ENCODE data around the gene PKD1L1.
"Not testable (repeated sequence)": the region's sequence is repeated elsewhere in the genome, so short reads cannot be mapped to it uniquely, and the experiment has no call there.

Gene PKD1L1

DNA sequence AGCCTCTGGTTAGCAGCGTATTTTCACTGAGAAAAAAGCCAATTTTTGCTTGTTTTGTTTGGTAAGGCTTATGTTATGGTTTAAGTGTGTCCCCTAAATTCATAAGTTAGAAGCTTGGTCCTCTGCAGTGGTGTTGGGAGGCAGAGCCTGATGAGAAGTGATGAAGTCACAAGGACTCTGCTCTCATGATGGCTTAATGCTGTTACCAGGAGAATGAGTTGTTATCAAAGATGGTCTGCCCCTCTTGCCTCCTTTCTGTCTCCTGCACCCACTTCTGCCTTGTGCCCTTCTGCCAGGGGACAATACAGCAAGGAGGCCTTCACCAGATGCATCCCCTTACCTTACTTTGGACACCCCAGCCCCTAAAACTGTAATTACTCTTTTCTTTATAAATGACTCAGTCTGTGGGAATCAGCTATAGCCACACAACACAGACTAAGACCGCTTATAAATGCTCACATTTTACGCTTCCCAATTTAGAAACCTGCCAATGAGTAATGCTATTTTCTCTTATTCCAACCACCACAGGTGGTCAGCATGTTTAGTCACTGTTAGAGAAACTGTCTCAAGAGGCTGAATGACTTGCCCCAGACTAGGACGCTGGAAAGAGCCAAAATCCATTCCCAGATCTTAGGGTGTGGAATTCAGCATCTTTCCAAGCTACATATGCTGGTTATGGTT, 6.1 kb upstream of the PKD1L1 start:
- DNase-seq (ENCODE audit: low spot score): no peak

DNA sequence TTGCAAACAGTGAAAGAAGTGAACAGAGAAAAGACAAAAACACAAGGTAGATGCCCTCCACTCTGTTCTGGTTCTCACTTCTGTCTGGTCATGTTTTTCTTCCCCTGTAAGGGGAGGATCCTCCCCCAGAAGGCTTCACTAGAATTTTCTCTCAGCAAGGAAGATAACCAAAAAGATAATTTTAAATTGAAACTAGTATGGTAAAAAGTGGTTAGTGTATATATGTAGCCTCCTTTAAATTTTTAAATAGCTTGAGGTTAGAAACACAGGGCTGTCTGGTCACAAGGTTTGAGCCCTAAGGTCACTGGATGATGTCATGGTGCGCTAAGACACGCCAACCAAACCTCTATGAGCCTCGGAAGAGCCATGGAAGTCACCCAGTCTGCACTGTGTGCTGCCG, 5.6 kb upstream of the PKD1L1 start:
- no peak for DNase-seq (ENCODE audit: low spot score)

DNA sequence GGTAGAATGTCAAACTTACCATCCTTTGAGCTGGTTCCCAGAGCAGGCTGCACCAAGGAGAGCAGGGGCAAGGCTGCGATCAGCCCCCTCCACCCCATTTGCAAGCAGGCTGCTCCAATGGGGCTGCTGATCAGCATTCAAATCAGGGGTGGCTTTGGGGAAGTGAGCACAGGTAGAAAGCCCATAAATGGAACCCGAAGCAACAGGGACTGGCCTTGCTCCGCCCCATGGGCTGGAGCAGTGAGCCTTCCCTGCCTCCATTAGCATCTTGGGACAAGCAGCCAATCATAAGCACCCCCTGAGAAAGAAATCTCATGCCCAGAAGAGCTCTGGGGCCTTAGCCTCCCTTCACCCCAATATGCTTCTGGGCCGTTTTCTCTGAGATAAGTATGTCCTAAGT, 4.0 kb upstream of the PKD1L1 start:
- DNase-seq (ENCODE audit: low spot score): no peak

DNA sequence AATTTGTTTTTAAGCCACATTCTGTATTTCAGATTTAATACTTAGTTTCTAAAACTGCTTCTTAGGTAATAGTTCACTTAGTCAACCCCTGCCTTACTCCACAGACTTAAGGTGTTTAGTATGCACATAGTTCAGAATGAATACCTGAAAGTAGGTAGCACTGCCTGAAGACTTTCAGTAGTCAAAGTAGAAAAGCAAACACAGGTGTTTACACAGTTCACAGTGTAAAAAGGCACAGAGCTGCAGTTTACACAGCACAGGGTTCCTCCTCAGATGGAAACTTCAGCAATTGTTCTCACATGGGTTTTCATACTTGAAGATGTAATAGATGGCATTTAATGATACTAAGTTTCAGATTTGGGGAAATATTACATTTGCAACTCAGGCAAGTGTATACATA, 3.1 kb upstream of the PKD1L1 start:
- no peak for DNase-seq (ENCODE audit: low spot score)

DNA sequence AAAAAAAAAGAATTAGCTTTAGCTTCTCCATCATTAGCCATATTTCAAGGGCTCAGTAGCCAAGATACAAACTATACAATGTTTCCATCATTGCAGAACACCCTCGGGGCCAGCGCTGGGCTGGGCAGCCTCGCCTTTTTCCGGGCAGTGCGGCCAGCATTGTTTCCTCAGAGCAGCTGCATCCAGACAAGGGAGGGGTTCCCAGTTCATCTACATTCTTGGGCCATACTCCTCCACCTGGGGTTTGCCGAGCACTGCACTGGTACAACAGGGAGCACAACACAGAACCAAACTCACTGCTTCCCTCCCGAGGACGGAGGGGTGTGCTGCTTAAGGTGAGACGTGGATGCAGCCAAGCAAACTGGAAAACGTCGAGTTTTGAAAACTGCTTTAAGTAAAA, 2.4 kb upstream of the PKD1L1 start:
- no peak for DNase-seq (ENCODE audit: low spot score)

DNA sequence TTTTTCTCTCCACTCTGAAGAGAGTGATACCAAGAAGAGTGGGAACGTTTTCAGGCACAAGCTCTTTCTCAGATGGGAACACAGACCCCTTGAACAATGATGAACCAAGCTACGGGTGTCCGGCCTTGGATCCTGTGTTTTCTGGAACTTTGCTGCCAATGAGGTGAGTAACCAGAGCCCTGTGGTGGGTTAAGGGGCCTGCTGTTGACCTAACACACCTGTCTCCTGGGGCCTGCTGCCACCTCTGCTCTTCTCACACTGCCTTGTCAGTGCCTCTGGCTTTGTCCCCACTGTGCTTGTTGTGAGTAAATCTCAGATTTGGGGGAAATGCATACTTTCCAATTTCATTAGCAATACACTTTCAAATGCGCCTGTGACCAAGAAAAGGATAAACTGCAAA, 1.4 kb upstream of the PKD1L1 start:
- no peak for DNase-seq (ENCODE audit: low spot score)

DNA sequence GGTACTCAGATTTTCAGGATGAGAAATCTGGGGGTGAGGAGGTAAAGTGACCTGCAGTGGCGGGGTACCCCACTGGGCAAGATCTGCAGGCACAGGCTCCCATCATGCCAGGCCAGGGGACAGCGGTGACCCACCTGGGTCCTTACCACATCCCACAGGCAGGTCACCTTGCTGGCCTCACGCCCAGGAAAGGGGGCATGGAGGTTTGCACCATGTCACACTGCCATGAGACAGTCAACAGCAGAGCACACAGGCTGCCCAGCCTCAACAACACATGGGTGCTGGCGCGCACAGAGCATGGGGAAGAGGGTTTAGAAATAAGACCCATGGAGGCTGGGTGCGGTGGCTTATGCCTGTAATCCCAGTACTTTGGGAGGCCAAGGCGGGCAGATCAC, 914 bp downstream of the PKD1L1 start:
- DNase-seq (ENCODE audit: low spot score): no peak

DNA sequence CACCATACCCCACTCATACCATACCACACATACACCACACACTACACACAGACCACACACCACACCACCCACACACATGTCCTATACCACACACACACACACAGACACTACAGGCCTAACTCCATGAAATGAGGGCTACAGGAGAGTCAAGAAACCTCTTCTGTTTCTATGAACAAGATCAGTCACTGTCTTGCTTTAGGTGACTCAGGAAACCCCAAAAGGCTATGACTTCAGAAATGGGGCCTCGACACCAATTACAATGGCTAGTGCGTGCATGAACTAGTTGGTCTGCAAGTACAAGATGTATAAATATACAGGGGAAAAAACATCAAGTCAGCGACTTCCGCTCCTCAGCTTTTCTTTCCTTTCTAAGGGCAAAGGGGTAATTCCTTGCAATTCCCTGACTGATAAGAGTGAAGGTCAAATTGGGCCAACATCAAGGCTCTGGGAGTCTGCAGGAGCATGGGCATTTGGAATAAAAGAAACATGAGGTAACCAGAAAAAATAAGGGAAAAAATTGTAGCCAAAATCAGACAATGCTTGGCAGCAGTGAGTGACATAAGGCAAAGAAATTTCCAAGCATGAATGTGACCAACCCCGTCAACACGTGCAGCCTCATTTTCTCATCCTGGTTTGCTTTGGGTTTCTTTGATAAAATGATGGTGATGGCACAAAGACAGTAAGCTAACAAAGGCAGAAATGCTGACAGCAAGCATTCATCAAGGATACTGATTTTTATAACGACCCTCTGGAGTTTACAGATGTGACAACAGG, 1.5 kb downstream of the PKD1L1 start:
- DNase-seq (ENCODE audit: low spot score): no peak

DNA sequence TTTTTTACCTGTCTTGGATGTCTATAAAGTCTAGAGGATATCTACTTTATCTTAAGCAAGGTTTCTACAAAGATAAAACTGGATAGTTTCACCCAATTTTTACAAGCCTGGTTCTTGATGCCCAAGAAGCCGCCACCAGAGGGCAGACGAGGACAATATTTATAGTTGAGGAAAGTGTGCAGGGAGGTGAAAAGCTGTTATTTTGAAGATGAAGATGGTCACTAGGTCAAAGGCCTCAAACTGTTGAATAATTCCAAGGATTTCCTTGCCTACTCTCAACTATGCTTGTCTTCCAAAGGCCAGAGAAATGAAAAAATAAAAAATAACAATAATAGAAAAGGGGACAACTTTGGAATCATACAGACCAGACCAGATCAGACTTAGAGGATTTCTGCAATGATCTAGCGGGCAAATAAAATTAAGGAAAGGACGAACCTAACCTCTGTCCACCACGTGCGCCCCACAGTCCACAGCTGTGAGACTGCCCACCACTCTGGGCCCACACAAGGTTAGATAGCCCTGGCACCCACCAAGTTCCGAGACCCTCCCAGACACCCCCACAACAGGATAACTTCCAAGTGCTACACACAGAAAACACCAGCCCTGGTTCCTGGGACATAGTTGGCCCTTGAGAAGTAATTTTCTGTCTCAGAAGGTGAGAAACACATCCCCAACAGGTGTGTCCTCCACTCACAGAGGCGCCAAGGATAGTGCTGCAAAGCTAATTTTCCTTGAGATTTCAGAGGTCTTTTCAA, 2.8 kb downstream of the PKD1L1 start:
- peak; percentile 81 for DNase-seq (ENCODE audit: low spot score)

DNA sequence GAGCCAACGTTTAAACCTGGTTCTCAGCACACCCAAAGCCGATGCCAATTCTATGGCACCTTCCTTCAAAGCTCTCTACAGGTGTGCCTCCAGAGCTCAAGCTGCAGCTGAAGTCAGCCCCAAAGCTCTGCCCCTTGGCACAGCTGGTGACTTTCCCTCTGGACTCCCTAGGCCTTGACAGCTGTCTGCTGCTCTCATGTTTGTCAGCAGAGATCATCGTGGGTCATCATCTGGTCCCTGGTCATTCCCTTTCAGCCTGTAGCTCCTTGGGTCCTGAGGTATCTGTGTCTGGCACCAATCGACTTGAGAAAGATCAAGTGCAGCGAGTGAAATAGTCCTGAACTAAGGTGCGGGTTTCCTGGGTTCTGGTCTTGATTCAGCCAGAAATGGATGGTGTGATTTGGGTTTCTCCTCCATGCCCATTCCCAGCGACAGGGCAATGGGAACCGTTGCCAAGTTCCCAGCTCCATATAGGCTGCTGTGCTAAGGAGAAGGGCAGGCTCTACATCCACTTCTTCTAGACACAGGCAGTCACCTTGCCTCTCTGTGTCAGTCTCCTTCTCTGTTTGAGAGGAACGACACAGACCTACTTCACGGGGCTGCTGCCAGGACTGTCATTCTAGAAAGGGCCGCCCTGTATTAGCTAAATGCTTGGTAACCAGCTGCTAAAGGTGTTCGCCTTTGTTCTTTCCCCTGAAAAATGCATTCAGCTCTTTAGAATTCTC, 3.6 kb downstream of the PKD1L1 start:
- no peak for DNase-seq (ENCODE audit: low spot score)

DNA sequence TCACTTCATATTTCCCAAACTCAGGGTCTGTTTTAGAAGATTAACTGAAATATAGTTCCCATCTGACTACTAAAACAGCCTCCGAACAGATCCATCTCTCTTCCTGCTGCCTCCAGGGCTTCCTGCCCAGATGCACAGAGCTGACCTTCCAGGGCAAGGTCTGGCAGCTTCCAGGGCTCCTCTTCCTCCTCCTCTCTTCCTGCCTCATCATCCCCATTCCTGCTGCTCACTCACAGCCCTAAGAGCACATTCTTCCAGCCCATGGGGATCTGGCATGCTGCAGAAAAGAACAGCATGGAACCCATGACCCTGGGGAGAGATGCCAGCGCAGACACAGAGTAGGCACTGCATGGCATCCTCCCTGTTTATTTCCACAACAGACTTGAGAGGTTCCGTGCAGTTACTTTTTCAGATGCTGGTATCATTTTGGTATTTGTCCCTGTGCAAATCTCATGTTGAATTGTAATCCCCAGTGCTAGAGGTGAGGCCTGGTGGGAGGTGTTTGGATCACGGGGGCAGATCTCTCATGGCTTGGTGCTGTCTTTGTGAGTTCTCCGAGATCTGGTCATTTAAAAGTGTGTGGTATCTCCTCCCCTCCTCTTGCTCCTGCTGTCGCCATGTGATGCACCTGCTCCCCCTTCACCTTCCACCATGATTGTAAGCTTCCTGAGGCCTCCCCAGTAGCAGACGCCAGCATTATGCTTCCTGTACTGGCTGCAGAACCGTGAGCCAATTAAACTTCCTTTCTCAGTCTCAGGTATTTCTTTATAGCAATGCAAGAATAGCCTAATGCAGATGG, 4.4 kb downstream of the PKD1L1 start:
- no peak for DNase-seq (ENCODE audit: low spot score)

DNA sequence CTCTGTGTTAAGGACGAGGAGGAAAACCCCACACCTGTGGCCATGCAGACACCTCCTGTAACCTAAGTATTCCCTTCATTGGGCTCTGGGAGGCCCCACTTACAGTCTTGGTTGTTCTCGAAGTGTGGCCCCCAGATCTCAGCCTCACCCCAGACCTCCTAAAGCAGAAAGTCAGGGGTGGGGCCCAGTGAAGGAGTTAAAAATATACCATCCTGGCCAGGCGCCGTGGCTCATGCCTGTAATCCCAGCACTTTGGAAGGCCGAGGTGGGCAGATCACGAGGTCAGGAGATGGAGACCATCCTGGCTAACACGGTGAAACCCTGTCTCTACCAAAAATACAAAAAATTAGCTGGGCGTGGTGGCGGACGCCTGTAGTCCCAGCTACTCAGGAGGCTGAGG, 5.6 kb downstream of the PKD1L1 start:
- DNase-seq (ENCODE audit: low spot score): not testable (repeated sequence)

DNA sequence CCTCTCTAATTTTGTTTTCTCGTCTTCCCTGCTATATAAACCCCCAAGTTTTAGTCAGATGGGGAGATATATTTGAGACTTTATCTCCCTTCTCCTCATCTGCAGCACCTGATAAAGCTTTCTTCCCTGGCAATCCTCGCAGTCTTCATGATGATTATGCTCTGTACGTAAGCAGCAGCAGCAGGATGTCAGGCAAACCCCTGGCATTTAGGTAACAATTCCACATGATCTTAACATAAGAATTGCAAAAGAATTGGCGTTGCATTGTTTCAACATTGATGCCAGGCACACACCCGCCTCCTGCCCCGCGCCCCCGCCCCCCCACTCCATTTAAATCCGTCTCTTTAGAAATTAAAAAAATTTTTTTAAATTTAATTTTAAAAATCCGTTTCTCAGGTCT, 6.1 kb downstream of the PKD1L1 start:
- no peak for DNase-seq (ENCODE audit: low spot score)

DNA sequence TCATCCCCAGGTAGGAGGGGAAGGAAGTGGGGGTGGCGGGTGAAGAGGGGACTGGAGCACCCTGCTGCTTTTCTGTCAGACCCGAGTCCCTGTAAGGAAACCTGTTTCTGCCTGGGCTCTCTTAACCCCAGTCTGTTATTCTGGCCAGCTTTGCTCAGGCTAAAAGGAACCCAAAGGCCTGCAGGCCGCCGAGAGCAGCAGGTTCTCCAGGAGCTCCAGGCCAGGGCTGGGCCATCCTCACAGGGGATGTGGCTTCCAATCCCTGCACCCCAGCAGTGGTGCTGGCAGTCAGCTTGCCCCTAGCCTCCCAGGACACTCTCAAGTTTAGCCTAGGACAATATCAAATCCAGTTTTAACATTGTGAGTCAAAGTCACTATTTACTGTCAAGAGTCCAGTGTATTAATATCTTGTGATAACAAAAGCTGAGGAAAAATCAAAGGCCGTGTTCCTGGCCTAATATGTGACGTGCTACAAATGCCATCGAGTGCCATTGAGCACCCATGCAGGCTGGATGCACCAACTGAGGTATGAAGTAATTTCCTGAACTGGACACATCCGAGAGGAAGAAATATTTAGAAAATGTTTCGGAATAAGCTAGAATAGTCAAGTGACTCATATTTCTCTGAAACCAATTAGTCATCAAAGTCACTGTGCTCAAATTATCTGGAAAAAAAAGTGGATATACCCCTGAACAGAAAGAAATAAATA, 7.0 kb downstream of the PKD1L1 start:
- no peak for DNase-seq (ENCODE audit: low spot score)

DNA sequence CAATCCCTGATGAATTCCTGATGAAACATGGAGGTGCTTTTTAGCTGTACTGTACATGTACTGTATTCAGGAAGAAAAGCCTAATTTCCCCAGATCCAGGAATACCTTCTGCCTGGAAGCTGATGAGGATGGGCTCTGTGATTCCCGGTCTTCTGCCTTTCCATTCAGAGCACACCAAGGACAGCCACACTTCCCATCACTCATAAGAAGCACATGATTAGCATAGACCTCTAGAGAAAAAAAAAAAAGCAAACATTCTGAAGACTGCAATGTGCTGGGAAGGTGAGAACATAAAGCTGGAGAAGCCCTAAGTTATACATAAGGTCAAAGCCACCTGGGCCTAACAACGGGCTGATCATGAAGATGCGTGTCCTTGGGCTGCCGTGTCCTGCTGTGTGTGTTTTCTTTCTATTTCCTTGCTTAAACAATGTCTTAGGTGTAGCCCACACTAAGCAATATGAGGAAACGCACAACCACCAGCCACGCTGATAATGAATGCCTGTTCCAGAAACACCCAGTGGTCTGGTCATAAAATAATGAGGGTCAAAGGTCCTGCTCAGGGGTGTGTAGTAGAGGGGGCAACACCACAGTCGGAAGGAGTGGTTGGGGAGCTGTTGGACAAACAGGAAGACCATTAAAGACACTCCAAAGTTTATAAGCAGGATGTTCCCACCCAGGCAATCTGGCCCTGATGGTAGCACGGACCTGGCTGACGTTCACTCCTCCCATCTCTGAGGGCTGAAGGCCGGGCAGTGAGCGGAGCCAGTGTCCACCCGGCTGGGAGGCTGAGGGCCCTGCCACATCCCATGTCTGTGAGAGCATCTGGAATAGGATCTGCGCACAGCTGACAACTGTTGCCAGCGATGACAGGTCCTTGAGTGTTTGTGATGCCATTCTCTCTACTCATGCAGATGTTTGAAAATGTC, 7.9 kb downstream of the PKD1L1 start:
- DNase-seq (ENCODE audit: low spot score): no peak

DNA sequence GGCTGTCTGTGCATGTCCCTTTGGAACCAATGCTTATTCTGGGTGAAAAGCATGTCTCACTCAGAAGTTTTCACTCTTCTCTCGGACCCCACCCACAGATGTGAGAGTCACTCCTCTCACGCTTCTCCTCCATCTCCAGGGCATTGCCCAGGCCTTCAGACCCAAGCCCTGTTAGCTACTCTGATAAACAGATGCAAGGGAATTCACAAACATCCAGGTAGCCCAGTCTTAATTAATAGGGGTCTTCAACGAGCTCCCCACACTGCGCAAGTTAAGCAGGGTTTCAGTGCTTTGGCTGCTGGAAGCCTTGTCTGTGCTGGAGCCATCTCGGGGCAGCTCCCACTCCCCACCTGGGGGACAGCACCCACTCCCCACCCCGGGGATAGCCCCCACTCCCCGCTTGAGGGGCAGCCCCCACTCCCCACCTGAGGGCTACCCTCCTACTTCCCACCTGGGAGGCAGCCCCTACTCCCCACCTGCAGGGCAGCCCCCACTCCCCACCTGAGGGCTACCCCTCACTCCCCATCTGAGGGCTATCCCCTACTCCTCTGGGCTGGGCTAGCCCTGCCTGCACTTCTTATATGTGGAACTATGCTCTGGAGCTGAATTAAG, 8.7 kb downstream of the PKD1L1 start:
- no peak for DNase-seq (ENCODE audit: low spot score)

DNA sequence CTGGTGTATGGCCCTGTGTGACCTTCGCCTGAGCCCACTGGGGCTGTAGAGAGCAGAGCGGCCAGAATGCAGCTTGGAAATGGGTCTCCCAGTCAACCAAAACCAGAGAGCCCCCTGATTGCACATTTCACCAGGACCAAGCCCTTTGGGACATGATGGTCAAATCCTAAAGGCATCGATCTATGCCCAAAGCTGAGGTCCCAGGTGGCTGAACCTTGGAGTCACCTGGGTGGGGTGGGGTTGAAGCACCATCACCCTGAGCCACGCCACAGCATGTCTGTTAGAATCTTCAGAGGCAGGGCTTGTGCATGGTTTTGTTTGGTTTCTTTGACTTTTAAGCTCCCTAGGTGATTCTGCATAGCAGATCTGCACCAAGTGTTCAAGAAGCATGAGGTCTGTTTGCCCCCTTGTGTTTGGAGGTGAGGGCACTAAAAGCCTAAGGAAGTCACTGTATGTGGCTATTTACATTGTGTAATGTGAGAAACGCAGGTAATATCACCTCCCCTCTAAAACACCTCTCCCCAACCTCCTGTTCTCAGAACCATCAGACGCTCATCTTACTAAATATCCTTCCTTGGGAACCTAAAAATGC, 9.6 kb downstream of the PKD1L1 start:
- no peak for DNase-seq (ENCODE audit: low spot score)

DNA sequence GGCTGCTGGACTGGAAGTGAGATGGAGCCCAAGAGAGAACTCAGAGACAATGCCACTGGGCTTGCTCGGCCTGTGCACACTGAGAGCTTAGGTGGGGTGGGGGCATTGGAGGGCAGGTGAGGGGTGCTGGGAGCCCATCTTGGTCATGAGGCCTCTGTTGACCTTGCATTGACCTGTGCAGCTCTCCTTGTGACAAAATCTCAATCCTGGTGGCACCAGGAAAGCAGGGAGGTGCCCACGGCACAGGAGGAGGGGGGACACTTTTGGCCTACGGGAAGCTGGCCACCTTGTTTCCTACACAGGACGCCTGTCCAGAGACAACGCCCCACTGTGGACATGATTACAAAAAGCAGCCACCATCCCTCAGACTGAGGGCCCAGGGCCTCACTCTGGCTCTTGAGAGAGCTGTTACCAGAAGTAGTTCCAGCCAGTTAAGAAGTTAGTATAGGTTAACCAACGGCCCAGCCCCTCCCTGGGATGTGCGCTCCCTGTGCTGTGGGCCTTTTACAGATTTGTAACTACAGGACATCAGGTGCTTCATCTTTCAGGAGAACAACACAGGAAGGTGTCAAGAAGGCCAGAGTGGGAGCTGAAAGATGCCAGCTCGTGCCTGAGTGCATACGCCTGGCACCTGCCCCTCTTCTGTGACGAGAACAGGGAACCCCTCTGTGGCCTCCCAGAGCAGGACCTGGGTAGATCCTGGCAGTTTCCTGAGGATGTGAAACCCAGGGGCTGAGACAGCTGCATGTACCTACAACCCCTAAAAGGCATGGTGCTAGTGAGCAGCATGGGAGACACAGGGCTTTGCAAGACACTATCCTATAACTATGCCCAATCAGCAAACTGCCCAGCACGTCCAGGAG, 10.3 kb downstream of the PKD1L1 start:
- DNase-seq (ENCODE audit: low spot score): no peak

Data from pons (tissue), 1 donor.